ENCODE results near the gene RPRD1B. TPM values are rescaled to one million over a fixed set of nuclear protein-coding genes. Genes with fewer than 3 reads are reported as not detected.

RPRD1B gene
- total and polyA plus RNA-seq, 2 of the 4 experiments (the other 2 are of a cell fraction): 8.4 to 9.9 TPM

DNA sequence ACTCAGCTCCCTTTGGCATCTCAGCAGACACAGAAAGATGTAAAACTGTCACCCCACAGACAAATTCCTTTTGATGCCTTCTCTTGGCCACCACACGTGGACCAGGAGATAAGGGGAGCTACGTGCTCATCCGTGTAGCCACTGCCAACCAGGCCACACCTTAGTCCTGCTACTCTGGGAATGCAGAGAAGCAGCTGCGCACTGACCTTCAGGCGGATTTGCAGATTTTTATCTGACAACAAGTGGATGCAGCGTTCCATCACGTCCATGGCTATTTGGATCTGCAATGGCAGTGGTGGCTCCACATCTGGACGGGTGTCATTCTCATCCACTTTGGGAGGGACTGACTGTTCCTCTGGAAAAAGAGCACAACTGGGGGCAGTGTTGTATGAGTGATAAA lies 31.1 kb upstream of the RPRD1B start:
- BruUV-seq (replicated peaks): no TSS peak
- H3K9me1 ChIP-seq (ENCODE audit: insufficient read depth, low read length): peaks cover 20% of the 10 kb centered on the region
- peaks cover 13 to 32% of the 10 kb centered on the region in 2 experiments for H3K79me1 ChIP-seq (ENCODE audit: low read depth in 1 of 2, low read length in 2 of 2)
- H3K14ac ChIP-seq (replicated peaks; ENCODE audit: low read depth, low read length): no peak overlapping the region
- no peak overlapping the region; the same call in 2 of the 3 replicates for H2BK15ac ChIP-seq (ENCODE audit: low read depth, low read length)
- no peak overlapping the region for H2BK5ac ChIP-seq (ENCODE audit: low read depth, low read length, poor library complexity, severe bottlenecking)
- dilution Hi-C loops (cut with HindIII; ENCODE audit: low sequenced_read_pairs, unreplicated experiment) (no loop called here), in situ Hi-C loops (cut with MboI; ENCODE audit: low sequenced_read_pairs) (no loop called here), intact Hi-C loops (cut with micrococcal nuclease) (no loop called here)
- H2AK5ac ChIP-seq (ENCODE audit: low read depth, low read length): peak overlapping the region; percentile 6; the same call in 1 of the 2 replicates
- ChIA-PET POLR2A (ENCODE audit: unreplicated experiment) (no interaction called here), CTCF (interaction anchor here (0.9 kb wide), 1 partner anchor 438 kb away, joined by 3 read pairs; no protein-coding TSS in a partner anchor)
- H4K20me1 ChIP-seq (ENCODE audit: insufficient read depth, low read length): peaks cover 15% of the 10 kb centered on the region
- no peaks in the 10 kb centered on the region for H3K9me3 ChIP-seq (ENCODE audit: control insufficient read depth, insufficient read depth, low read length)
- 82% methylated on average over 4 of the region's 8 CpGs; no CpG with 5 or more reads in 1 of the 2 experiments for WGBS, 2 experiments (ENCODE audit: extremely low coverage in 2 of 2, insufficient read length in 1 of 2)
- no peak overlapping the region for H2AK9ac ChIP-seq (replicated peaks; ENCODE audit: low read depth, low read length, poor library complexity)
- H3K56ac ChIP-seq (ENCODE audit: extremely low read depth, insufficient read depth, low read length): no peak overlapping the region
- peaks cover 18% of the 10 kb centered on the region for H3K4me1 ChIP-seq (ENCODE audit: control insufficient read depth, insufficient read depth, low read length)
- H3K23ac ChIP-seq (ENCODE audit: low read depth, low read length): no peak overlapping the region
- no peak overlapping the region for H3K4me3 ChIP-seq (ENCODE audit: insufficient read depth, low read depth, low read length)
- no peak overlapping the region for H3K27ac ChIP-seq (ENCODE audit: insufficient read depth, low read length)
- H3K4me2 ChIP-seq (ENCODE audit: low read depth, low read length): no peak overlapping the region
- H2BK20ac ChIP-seq (ENCODE audit: low read depth, low read length): no peak overlapping the region
- H3K27me3 ChIP-seq (ENCODE audit: control insufficient read depth, insufficient read depth, low read length): no peaks in the 10 kb centered on the region
- H4K5ac ChIP-seq (ENCODE audit: low read depth, low read length): no peak overlapping the region
- peak overlapping the region; percentile 6 for H2AFZ ChIP-seq (replicated peaks; ENCODE audit: low read length, poor library complexity)
- no peak overlapping the region for H4K8ac ChIP-seq (ENCODE audit: low read depth in 2 of 2, low read length in 2 of 2)
- no peak overlapping the region for H3K18ac ChIP-seq (ENCODE audit: low read depth, low read length)
- ATAC-seq (ENCODE audit: low read depth) (no peak), DNase-seq (no peak)
- TF ChIP-seq NFE2L2 (IDR thresholded peaks at IDR 0.05; ENCODE audit: low read depth, low read length): no peak
- no peak for TF ChIP-seq MAFK (IDR thresholded peaks at IDR 0.05; ENCODE audit: low read depth, low read length)
- no peak for TF ChIP-seq CHD1 (IDR thresholded peaks at IDR 0.05; ENCODE audit: low read depth, low read length)
- TF ChIP-seq, protein P1, sequence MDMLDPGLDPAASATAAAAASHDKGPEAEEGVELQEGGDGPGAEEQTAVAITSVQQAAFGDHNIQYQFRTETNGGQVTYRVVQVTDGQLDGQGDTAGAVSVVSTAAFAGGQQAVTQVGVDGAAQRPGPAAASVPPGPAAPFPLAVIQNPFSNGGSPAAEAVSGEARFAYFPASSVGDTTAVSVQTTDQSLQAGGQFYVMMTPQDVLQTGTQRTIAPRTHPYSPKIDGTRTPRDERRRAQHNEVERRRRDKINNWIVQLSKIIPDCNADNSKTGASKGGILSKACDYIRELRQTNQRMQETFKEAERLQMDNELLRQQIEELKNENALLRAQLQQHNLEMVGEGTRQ (IDR thresholded peaks at IDR 0.05; ENCODE audit: low read depth, low read length): no peak
- TF ChIP-seq FOS (IDR thresholded peaks at IDR 0.05; ENCODE audit: low read depth, low read length): no peak
- TF ChIP-seq, protein P2, sequence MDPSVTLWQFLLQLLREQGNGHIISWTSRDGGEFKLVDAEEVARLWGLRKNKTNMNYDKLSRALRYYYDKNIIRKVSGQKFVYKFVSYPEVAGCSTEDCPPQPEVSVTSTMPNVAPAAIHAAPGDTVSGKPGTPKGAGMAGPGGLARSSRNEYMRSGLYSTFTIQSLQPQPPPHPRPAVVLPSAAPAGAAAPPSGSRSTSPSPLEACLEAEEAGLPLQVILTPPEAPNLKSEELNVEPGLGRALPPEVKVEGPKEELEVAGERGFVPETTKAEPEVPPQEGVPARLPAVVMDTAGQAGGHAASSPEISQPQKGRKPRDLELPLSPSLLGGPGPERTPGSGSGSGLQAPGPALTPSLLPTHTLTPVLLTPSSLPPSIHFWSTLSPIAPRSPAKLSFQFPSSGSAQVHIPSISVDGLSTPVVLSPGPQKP (IDR thresholded peaks at IDR 0.05; ENCODE audit: borderline replicate concordance, low read depth, low read length): no peak
- no peak for TF ChIP-seq RCOR1 (IDR thresholded peaks at IDR 0.05; ENCODE audit: insufficient replicate concordance, low read length)
- TF ChIP-seq SMC3 (IDR thresholded peaks at IDR 0.05; ENCODE audit: low read depth, low read length): no peak
- no peak for TF ChIP-seq RAD21 (IDR thresholded peaks at IDR 0.05; ENCODE audit: low read length)
- TF ChIP-seq, protein P3, sequence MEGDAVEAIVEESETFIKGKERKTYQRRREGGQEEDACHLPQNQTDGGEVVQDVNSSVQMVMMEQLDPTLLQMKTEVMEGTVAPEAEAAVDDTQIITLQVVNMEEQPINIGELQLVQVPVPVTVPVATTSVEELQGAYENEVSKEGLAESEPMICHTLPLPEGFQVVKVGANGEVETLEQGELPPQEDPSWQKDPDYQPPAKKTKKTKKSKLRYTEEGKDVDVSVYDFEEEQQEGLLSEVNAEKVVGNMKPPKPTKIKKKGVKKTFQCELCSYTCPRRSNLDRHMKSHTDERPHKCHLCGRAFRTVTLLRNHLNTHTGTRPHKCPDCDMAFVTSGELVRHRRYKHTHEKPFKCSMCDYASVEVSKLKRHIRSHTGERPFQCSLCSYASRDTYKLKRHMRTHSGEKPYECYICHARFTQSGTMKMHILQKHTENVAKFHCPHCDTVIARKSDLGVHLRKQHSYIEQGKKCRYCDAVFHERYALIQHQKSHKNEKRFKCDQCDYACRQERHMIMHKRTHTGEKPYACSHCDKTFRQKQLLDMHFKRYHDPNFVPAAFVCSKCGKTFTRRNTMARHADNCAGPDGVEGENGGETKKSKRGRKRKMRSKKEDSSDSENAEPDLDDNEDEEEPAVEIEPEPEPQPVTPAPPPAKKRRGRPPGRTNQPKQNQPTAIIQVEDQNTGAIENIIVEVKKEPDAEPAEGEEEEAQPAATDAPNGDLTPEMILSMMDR (conservative IDR thresholded peaks at IDR 0.05; ENCODE audit: low read depth, low read length): no peak
- TF ChIP-seq RFX5 (IDR thresholded peaks at IDR 0.05; ENCODE audit: low read depth, low read length): no peak
- no peak for TF ChIP-seq BHLHE40 (IDR thresholded peaks at IDR 0.05; ENCODE audit: low read depth, low read length)
- TF ChIP-seq MAZ (IDR thresholded peaks at IDR 0.05; ENCODE audit: borderline replicate concordance, low read depth, low read length): no peak
- TF ChIP-seq CEBPB (IDR thresholded peaks at IDR 0.05; ENCODE audit: low read depth, low read length): no peak
- no peak overlapping the region for H4K91ac ChIP-seq (ENCODE audit: insufficient read depth, low read depth, low read length)
- H3K36me3 ChIP-seq (ENCODE audit: control insufficient read depth, insufficient read depth, low read length): peaks cover 17% of the 10 kb centered on the region
- no peak overlapping the region for H3K4ac ChIP-seq (ENCODE audit: low read depth, low read length)
- H3K9ac ChIP-seq (ENCODE audit: low read depth, low read length): no peak overlapping the region
- H2BK120ac ChIP-seq (ENCODE audit: low read depth, low read length): no peak overlapping the region

Data from IMR-90 (cell line).